ENCODE measurements around the gene SFXN1.

Gene SFXN1

GRCh38 chr5:175466700-175467318 lies 11.6 kb upstream of the SFXN1 start:
- DNase-seq: no peak

GRCh38 chr5:175467983-175468690 lies 10.2 kb upstream of the SFXN1 start:
- DNase-seq: no peak

- DNase-seq: no peak
These were observed 9.5 kb upstream of the SFXN1 start for GRCh38 chr5:175468892-175469291.

GRCh38 chr5:175469916-175470315 lies 8.4 kb upstream of the SFXN1 start:
- DNase-seq: no peak

GRCh38 chr5:175470781-175471180 lies 7.6 kb upstream of the SFXN1 start:
- DNase-seq: no peak

- no peak for DNase-seq
These were observed 7.2 kb upstream of the SFXN1 start for GRCh38 chr5:175471196-175471595.

GRCh38 chr5:175471628-175472027 lies 6.7 kb upstream of the SFXN1 start:
- DNase-seq: peak; percentile 75

GRCh38 chr5:175472378-175472777 lies 6.0 kb upstream of the SFXN1 start:
- no peak for DNase-seq

- no peak for DNase-seq
These were observed 3.1 kb upstream of the SFXN1 start for GRCh38 chr5:175475248-175475647.

- DNase-seq: no peak
These were observed 920 bp upstream of the SFXN1 start for GRCh38 chr5:175477440-175477839.

GRCh38 chr5:175478008-175478383 lies 364 bp upstream of the SFXN1 start:
- DNase-seq: no peak

- no peak for DNase-seq
These were observed 943 bp downstream of the SFXN1 start for GRCh38 chr5:175479125-175479881.

- no peak for DNase-seq
These were observed 5.0 kb downstream of the SFXN1 start for GRCh38 chr5:175483337-175483736.

- no peak for DNase-seq
These were observed 6.0 kb downstream of the SFXN1 start for GRCh38 chr5:175484322-175484721.

- no peak for DNase-seq
These were observed 6.5 kb downstream of the SFXN1 start for GRCh38 chr5:175484829-175485228.

- DNase-seq: no peak
These were observed 7.3 kb downstream of the SFXN1 start for GRCh38 chr5:175485631-175486030.

GRCh38 chr5:175487514-175488222 lies 9.3 kb downstream of the SFXN1 start:
- DNase-seq: no peak

- no peak for DNase-seq
These were observed 11.5 kb downstream of the SFXN1 start for GRCh38 chr5:175489693-175490443.

- DNase-seq: no peak
These were observed 12.9 kb downstream of the SFXN1 start for GRCh38 chr5:175491223-175491622.

GRCh38 chr5:175493260-175493659 lies 14.9 kb downstream of the SFXN1 start:
- no peak for DNase-seq

GRCh38 chr5:175493726-175494125 lies 15.4 kb downstream of the SFXN1 start:
- no peak for DNase-seq
